GM21576 (cell line): ENCODE measurements around the gene BCAS3.

Source experiments
- ATAC-seq: cut with Tn5 transposase; IDR thresholded peaks from one replicate; pipeline ENCODE4 v1.9.1; 2021; ENCODE audit warnings: mild to moderate bottlenecking, moderate library complexity; ENCODE audit not compliant: unreplicated experiment

The BCAS3 gene

DNA sequence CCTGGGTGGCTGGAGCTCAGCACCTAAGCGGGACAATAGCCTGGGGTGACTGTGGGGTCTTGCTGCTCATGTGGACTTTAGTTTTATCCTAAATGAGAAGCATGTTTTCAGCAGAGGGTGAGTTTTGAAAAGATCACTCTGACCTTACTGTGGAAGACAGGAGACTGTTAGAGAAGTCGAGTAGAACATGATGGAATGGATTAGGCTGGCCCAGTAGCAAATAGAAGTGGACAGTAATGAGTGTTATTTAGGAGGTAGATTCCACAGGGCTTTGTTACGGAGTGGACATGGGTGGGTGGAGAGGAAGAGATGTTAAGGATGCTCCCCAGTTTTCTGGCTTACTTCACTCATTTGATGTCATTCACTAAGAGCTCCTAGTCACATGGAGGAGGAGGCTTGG, 648.7 kb downstream of the BCAS3 start:
- ATAC-seq, result no peak

DNA sequence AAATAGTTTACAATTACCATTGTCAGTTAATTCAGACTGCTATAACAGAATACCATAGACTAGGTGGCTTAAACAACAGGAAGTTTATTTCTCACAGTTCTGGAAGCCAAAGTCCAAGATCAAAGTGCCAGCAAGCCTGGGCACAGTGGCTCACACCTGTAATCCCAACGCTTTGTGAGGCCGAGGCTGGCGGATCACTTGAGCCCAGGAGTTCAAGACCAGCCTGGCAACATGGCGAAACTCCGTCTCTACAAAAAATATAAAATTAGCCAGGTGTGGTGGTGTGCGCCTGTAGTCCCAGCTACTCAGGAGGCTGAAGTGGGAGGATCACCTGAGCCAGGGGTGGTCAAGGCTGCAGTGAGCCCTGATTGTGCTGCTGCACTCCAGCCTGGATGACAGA, 650.7 kb downstream of the BCAS3 start:
- ATAC-seq, result no peak

DNA sequence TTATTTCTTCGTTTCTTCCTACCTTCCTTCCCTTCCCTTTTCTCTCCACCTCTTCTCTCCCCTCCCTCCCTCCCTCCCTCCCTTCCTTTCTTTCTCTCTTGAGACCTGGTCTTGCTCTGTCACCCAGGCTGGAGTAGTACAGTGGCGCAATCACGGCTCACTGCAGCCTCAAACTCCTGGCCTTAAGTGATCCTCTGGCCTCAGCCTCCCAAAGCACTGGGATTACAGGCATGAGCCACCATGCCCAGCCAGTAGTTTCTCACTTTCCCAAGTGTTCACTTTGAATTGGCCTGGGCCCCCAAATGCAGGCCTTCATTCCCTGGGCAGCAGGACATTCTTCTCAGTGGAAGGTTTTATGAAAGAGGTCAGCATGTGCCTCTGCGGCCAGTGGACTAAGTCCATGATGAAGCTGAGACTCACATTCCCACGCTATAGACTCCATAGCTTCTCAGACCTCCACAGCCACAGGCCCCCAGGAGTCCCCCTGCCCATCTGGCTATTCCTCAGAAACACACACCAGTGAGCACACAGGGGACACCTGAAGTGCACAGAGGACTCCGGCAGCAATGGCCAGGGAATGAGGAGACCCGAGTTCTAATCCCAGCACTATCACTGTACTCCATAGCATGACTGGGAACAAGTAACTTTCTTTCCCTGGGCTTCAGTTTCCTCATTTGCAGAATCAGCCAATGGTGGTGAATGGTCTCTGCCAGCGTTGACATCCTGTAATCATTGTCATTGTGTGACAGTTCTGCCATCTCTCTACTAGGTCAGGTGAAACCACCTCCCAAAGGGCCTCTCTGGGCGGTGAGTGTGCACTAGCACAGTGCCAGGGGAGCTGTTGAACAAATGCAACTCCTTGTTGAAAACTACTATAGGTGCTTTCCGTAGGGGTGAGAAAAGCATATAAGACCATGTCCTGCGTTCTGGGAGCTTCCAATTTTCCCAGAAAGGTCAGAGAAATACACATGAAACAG, 652.8 kb downstream of the BCAS3 start:
- ATAC-seq, result no peak

DNA sequence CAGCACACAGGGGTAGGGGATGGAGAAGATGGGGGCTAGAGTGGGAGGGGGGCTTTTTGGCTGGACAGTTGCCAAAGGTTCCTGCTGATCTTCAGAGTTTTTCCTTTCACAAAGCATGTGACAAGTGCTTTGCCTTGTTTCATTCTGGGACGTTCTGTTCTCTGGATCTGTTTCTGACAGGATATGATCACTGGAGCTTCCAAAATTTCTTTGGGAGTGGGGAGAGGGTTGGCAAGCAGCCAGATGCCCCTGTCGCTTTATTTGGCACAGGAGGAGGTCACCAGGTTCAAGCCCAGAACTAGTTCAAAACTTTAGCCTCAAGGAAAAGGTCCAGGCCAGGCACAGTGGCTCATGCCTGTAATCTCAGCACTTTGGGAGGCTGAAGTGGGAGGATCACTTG, 653.5 kb downstream of the BCAS3 start:
- ATAC-seq, result no peak

DNA sequence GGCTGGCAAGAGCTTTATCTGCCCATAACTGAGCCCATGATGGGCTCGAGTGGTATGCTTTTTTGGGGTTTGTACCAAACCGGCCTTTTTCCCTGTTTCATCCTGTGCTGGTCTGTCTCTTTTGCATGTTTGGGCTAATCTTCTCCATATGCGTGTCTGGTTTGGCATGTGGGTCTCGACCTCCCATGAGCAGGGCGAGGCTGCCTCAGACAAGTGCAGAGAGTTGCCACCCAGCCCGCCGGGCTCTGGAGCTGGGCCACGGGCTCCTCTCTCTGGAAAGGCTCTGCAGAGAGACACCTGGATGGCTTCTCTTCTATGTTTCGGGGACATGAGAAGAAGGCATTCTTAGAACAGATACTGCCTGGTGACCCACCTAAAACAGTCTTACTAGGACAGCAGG, 654.2 kb downstream of the BCAS3 start:
- no peak for ATAC-seq

DNA sequence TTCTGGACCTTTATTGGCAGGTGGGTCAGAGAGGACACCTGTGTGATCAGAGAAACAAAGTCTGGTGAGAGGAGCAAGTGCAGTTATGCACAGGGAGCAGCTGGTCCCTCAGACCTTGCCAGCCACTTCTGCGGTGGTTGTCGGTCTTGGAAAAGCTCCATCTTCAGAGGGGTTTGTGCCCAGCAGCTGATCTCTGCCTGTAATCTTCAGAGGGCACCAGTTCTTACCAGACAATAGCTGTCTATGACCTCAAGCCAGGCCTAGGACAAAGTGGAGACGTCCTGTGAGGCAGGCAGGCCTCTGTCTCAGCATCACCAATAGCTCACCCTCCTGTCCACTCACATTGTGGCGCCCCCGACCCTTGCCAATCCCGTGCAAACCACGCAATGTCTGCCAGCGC, 655.5 kb downstream of the BCAS3 start:
- no peak for ATAC-seq

DNA sequence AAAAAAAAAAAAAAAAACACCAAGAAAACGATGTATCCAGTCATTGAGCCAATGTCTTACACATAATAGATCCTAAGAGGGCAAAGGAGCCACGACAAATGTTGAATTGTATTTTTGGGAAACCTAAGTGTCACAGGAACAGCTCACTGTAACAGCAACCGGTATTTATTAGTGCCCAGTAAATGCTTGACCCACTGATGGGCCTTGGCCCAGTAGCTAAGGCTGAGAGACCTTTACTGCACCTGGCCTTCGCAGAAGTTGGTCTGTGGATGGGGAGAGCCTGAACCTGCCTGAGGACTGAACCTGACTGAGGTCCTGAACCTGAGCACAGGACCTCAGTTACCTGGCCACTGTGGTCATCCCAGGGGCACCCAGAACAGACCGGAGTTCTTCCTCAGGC, 657.0 kb downstream of the BCAS3 start:
- no peak for ATAC-seq

DNA sequence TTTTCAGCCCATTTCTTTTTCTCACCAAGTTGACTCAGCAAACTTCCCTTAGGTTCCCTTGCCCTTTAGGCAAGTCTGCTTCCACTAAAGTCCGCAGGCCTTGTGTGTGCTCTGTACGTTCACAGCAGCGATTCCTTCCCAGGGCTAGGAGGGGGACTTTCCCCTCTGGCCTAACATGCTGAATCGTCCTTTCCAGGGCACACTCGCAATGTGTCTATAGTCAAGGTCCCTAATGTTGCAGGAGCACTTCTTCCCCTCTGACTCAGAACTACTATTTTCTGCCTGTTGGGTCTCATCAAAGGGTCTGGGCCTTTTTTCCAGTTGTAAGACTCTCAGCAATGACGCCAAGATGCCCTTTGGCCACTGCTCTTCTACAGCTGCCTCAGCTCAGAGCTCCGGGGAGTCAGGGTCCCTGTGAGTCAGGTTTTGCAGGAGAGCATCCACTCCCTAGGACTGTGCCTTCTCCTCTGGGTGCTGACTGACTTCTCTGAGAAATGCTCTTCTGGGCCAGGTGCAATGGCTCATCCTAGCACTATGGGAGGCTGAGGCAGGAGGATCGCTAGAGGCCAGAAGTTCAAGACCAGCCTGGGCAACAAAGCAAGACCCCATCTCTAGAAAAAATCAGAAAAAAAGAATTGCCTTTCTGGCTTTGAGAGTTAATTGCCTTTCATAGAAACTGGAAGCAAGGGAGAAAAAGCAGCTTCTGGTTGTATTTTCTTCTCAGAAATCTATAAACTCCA, 657.6 kb downstream of the BCAS3 start:
- ATAC-seq, result no peak

DNA sequence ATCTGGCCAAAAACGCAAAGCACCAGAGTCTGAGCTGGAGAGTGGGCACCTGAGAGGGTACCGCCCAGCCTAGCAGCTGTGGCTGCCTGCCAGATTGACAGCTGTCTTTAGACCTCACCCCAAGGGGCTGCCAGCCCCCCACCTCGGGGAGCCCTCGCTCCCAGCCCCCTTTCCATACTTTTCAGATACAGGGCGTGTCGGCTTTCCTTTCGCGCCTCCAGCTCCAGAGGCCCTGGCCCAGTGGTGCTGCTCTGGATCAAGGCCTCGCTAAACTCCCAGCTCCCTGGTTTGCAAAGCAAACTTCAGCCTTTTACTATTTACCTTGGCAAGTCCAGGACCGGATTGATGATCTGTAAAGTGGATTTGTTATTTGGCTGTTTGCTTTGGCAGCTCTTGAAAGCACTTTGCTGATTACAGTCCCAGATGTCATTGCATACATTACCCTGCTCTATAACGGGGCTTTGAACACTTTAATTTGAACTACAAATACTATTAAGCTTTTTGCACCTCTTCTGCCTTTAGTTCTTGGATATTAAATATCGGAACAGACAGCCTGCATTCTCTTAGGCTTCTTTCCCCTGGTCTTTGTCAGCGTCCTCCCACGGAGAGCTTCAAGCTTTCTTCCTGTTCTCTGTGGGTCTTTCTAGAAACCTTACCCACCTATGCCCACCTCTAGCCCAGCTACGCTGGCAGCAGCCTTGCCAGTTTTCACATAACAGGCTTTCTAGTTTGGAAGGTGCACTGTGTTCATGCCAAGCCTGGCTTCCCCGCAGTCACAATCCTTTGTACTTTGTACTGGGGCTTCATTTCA, 658.4 kb downstream of the BCAS3 start:
- no peak for ATAC-seq

DNA sequence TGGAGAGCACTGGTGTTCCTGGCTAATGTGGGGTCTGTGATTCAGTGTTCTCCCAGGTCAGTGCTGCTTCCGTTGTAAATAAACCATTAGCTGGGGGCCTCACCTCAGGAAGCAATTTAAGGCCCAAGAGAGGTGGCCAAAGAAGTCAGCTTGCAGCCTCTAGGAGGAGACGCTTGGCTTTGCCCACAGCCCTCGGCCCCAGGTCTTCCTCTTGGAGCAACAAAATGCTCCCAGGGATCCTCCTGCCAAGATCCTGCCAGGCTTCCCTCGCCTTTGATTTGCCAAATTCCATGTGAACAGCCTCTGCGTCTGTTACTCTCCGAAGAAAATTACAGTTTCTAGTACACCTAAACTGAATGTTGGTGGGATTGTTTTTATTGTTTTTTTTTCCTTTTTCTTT, 659.6 kb downstream of the BCAS3 start:
- no peak for ATAC-seq

DNA sequence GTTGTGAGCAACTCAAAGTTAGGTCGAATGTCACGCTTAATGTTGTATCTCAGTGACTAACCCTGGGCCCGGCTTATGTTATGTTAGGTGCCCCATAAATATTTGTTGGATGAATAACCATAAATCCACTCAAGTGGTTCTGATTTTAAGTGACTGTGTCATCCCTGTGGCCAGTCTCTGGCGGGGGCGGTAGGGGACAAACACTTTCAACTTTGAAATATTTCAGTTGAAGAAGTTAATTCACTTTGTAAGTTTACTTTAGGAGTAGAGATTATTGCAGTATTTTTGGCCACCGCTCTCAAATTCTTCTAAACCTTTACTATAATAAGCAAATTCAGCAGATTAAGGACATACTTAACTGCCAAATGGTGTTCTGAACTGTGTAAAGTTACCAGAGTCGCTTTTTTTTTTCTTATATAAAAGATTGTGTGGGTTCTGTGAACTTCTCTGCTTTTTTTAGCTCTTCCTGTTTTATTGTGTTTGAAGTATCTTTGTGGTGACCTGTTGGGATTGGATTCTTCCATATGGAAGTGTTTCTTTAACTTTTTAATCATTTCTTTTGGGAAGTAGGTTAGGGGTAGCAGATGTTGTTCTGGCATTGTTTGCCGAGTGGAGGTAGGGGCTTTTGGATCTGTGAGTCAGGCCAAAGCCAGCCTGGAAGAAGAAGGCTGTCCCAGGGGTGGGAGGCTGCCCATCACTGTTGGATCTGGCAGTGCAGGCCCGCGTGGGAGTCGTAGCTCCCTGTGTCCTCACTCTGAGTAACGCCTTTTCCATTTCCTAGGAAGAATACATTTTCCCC, 660.5 kb downstream of the BCAS3 start:
- ATAC-seq, result no peak

DNA sequence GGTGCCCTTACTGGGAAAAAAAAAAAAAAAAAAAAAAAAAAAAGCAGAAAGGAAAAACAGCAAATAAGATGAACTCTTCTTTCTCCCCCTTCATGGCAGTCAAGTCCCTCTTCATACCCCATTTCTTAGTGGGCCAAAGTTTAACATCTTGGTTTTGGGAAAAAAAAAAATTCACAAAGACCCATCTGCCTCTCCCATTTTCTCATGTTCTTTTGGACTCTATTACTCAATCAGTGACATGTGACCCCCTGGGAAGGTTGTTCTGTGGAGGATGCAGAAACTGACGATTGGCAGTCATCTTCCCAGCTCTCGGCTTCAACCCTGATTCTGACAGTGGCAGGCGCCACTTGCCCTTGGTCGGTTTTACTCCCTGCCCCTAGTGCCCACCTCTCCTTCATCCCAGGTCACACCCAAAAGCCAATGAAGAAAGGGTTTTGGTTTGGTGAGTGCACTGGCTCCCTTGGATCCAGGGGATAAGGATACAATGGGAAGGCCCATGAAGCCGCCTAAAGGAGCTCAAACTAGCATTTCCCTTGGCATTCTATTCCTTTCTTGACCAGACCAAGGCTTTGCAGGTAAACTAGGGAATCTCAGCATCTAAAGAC, 661.3 kb downstream of the BCAS3 start:
- no peak for ATAC-seq

DNA sequence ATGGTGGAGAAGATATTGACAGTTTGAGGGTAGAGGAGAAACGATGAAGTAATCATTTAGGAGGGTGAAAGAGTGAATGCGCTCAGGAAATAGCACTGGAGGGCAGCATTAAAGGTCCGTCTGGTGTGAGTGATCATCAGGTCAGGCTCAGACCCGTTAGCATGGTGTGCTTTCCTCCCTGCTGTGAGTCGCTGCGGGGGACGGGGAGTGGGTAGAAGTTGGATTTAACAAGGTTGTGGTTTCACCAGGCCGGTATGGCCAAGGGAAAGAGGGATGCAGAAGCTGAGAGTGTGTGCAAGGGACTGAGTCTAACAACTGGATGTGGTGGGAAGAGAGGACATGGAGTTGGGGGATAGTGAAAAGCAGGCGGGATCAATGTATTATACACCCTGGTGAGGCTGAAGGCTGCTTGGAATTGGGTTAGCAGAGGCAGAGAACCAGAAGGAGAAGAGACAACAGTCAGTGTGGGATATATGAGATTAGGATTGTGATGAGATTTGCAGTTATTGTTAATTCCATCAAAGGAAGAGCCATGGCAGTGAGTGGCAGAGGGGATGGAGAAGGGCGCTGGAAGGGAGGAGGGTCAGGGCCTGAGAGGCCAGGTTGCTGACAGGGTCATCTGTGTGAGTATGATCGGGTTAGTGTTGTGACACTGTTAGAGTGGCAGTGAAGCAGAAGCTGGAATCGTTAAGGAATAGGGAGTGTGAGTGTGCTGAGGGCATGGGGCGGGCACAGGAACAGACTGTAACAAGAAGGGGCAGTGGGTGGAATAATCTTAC, 663.0 kb downstream of the BCAS3 start:
- no peak for ATAC-seq

DNA sequence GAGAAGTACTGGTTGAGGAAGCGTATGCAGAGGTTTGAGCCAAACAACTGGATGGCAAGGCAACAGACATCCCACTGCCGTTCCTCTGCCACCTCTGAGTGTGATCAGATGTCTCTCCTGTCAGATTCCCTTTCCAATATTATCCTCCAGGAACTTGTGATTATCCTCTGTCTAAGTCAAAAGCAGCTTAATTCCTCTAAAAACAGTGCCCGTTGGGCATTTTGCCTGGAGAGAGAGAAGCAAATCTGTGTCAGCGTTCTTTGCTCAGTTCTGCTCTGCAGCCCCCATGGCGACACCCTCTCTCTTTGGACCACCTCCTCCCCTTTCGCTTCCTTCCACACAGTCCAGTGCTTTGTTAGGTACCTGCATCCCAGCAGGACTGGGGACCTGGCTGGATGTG, 665.9 kb downstream of the BCAS3 start:
- no peak for ATAC-seq

DNA sequence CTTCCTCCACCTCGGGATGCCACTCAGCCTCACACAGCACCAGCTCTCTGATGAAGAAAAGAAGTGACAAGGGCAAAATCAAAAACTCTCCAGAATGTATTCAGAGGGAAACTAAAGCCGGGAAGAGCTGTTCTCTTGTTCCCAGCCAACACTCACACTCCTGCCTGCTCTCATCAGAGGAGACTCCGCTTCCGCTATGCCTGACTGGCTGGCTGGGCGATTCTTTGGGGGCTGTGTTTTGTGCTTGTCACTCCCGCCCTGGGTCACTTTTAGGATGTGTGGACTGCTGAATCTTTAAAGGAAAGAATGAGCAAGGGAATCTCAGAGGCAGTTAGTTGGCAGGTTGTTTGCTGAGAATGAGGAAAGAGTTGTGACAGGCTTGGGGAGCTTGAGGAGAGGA, 667.4 kb downstream of the BCAS3 start:
- ATAC-seq, result no peak

DNA sequence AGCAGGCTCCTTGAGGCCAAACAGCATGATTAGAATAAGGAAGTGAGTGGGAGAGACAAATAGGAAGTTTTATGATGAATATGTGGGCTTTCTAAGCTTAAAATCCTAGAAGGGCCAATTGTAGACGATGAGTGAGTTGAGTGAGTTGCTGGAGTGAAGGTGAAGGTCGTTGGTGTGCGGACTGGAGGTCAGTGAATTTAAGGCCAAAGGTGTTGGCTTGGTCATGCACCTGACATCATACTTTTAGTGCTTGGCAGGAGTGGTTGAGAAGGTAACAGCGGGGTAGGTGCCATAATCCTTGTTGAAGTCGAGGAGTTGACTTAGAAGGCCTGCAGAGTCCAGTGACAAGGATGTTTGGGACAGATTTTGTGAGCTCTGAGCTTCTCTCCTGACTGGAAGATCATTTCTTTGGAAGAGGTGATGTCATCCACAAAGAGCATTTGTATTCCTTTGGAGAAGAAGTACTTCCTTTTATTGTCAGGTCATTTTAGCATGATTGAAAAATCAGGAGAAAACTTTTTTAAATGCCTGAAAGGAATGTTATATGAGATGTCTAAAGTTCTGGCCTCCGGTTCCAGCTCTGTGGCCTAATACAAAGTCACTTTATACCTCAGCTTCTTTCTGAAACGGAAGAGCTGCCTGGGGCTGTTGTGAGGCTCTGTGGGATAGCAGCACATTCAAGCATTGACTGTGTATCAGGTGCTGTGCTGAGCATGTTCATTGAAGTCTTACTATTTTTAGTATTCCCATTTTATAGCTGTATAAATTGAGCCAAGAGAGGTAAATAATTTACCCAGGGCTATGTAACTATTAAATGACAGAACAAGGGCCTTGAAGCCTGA, 668.4 kb downstream of the BCAS3 start:
- no peak for ATAC-seq

DNA sequence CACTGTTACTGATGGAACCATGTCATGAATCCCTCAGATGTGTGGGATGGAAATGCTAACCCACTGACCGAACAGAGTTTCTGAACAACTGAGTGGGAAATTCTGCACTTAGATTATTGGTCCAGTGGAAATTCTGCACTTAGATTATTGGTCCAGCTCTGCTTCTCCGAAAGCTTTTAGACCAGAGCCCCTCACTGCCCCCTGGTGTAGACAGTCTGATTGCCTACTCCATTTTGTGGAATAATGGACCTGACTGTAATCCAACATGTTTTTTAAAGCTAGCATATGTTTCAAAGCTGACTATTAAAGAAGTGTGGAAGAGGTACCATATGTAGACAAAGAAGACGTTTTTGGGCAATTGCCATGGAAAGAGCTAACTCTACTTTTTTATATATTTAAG, 671.7 kb downstream of the BCAS3 start:
- ATAC-seq, result no peak

DNA sequence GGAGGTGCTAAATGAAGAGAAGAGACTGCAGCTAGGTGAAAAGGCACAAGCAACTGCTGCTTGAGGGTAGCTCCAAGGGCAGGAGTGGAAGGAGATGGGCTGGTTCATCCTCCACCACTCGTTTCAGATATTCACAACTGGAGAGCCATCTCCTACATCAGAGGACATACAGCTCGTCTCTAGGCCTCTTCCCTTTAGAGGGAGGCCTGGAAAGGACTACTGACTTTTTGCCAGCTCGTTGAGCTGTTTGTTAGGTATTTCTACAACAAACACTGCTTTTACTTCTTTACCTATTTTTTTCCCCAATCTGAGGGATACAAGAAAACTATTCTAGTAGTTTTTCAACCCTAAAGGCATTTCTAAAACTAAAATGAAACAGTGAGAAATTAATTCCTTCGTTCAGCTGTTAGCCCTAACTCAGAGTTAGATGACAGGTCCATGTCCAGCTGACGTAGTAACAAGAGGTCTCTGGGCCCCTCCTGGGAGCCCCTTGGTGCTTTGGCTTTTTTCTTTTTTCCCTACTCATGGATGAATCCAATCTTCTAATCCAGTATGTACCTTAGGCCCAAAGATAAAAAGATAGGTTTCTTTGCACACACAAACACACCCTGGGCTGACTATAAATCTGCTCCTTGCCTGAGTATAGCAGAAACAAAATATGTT, 674.2 kb downstream of the BCAS3 start:
- no peak for ATAC-seq
